ELF-1 (cell line): ENCODE results near the gene KLC1.
"Not testable (repeated sequence)": the region's sequence is repeated elsewhere in the genome, so short reads cannot be mapped to it uniquely, and the experiment has no call there.

Experiments used
- DNase-seq: peaks from one replicate; pipeline ENCODE4 v3.0.0-alpha.2; 2016; ENCODE audit warnings: low read depth, low spot score

KLC1 gene

DNA sequence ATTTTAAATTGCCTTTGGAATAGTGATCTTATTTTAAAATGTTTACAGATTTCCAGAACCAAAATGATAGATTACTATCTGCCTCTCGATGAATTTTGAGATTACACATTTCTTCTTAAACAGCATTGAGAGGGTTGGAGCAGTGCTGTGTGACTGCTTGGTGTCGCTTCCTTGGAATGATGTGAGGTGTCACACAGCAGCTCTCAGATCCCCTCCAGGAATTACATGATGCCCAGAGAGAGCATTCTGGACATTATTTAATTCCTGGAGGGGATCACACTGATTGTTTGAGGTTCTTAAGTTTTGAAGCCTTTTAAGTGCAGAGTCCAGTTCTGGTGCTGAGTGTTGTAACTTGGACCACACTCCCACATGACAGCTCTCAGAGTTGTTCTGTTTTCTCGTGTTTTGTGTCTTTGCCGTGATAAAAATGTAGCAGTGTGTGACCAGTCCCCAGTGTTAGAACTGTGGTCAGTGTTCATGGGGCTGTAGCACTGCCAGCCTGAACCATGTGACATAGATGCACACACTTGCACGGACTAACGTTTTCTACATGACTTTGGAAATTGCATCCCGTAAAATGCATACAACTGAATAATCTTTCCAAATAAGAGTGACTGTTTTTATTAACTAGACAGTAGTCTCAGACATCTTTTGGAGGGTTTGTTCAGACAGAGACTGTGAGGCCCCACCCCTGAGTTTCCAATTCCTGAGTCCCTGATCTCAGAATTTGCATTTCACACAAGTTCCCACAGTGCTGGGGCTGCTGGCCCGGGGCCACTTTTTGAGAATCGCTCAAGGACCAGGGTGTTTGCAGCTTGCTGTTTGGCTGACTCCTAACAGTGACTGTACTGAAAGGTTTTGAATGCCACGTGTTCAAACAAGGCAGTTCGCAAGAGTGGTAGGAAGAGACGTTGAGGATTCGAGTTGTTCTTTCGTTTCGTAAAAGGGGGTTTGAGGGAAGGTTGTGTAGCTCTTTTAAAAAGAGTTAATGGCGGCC lies 60.2 kb downstream of the KLC1 start:
- DNase-seq, result peak; percentile 57

DNA sequence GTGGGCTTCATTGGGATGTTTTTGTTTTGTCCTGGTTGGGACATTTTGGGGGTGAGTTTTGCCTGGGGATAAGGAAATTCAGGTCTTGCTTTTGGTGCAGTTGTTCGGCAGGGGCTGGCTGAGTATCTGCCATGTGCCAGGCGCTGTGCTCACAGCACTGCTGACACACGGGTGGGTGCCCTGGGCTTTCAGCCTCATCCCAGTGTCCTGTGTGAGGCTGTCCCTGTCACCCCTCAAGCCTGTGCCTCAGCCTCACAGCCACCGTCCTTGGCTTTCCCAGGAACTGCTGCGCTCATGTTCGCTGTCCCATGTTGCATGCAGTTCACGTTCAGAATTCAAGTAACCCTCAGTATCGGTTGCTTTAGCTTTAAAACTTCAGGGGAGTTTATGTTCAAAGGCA lies 61.3 kb downstream of the KLC1 start:
- DNase-seq, result no peak

DNA sequence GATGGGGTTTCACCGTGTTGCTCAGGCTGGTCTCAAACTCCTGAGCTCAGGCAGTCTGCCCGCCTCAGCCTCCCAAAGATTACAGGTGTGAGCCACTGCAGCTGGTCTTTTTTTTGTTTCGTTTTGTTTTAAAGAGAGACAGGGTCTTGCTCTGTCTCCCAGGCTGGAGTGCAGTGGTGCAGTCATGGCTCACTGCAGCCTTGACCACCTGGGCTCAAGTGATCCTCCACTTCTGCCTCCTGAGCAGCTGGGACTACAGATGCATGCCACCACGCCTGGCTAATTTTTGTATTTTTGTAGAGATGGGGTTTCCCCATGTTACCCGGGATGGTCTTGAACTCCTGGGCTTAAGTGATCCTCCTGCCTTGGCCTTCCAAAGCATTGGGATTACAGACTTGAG lies 62.6 kb downstream of the KLC1 start:
- not testable (repeated sequence) for DNase-seq

DNA sequence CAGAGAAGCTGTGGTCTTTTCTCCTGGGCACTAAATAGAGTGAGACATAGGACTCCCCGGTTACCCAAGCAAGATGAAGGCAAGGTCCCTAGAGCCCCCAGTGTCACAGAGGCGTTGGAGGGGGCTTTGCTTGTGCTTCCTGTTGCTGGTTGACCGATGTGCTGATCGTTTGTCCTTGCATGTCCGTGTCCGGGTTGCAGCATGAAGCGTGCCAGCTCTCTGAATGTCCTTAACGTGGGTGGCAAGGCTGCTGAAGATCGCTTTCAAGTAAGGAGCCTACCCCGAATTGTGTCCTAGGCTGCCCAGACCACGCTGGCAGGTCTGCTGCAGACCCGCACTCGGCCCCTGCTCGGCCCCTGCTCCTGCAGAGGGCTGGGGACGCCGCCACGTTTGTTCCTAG lies 63.1 kb downstream of the KLC1 start:
- DNase-seq, result no peak

DNA sequence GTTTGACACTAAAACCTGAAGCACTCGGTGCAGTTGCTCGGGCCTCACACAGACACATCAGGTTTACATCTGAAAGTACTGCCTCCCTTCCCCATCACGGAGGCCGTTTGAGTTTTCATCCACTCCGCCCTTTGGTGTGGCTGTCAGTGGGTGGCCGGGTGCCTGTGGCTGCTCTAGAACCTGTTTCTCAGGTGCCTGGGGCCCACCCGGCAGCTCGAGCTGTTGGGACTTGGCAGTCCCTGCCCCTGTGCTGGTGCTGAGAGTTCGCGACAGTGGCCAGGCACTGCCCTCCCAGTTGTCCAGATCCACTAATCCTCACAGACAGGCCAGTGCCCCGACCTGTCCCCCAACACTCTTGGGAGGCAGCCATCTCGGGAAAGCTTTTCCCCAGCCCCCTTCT lies 63.9 kb downstream of the KLC1 start:
- DNase-seq, result no peak

DNA sequence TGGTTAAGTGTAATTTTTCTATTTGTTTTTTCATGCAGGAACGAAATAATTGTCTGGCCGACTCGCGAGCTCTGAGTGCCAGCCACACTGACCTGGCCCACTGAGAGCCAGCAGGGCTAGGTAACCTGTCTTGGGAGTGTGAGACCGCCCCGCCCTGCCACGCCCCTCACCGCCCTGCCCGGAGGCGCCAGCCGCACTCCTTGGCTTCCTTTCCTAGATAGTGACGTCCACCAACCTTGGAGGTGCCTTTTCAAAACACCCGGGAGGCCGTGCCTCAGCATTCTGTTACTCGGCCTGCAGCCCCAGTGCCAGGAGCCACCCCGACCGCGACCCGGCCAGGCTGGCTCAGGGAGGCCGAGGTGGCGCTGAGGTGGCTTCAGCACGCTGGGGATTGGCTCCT lies 64.5 kb downstream of the KLC1 start:
- no peak for DNase-seq

DNA sequence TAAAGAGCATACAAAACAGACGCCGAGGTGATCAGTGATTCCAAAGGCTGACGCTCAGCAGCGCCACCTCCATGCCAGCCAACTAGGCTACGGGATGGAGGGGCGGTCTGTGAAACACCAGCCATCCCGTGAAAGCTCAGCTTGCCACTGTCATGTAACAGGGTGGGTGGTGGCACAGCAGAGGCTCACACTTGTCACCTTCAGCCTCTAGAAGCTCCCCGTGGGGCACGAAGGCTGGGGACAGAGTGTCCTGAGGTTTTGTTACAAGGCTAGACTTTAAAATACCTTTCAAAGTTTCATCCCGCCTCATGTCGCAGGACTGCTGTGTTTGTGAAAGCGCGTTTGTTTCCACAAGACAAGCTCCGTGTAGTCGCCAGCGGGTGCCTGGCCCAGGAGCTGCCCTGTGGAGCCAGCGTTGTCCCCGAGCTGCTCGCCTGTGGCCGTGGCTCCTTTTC lies 65.6 kb downstream of the KLC1 start:
- DNase-seq, result no peak

DNA sequence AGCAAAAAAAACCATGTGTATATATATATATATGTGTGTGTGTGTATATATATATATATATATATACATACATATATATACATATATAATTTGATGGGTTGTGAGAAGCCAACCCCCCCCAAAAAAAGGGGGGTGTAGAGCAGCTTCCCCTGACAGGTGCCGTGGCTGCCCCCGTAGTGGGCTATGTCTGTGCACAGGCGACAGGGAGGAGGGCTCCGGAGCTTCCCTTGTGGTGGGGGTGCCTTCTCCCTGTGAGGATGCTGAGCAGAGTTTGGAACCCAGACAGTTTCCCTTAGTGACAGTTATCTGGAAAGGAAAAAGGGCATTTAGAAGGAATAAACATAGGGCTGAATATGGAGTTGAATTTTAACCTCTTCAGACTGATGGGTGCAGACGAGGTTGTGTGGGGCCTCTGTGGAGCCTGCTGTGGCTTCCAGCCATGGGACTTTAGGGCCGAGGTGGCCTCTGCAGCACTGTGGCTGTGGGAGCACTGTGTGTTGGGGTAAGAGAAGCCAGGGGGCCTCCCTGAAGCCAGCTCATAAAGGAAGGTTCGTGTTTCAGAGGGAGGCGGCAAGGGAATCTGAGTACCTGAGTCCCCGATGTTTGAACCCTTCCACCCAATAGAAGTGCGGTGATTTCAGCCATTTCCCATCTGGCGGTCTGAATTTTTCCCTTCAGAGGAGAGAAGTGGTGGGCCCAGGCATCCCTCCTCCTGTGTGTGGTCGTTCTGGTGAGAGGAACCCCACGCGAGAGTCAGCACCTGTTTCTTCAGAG lies 66.5 kb downstream of the KLC1 start:
- no peak for DNase-seq

DNA sequence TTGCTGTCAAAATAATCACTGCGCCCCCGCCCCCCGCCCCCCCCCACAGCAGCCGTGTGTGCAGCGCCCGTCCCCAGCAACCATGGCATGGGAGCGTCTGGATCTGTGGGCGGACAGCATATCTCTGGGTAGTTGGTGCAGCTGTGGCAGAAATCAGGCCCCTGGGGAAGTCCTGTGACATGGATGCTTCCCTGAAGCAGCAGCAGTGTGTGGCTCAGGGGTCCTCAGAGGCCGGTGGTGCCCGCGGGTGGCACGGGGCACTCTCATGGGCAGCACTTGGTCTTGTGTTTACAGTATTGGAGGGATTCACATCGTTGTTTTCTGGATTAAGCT lies 67.0 kb downstream of the KLC1 start:
- no peak for DNase-seq

DNA sequence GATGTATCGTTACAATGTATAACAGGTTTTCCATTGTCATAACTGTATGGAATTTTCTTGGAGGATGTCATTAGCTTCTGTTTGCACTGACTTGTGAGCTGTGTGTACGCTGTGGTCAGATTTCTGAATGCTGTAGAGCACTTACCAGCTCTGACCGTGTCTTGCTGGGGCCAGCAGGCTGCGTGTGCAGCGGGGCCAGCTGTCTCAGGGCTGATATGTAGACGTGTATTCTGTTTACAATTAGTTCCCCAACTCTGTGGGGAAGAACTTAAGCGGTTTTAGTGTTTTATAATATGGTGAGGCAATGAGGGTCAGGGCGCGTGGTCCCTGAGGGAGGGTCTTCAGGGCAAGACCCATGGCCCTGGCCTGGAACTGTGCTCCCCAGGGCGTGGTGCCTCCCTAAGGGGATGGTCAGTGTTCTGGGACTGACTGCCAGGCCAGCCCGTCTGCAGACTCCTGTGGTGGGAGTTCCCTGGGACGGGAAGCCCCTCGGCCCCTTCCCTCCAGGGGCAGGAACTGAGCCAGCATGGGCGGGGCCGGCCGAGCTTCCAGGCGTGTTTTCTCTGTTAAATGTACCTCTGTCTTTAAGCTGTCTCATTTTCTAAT lies 67.6 kb downstream of the KLC1 start:
- DNase-seq, result peak; percentile 35

DNA sequence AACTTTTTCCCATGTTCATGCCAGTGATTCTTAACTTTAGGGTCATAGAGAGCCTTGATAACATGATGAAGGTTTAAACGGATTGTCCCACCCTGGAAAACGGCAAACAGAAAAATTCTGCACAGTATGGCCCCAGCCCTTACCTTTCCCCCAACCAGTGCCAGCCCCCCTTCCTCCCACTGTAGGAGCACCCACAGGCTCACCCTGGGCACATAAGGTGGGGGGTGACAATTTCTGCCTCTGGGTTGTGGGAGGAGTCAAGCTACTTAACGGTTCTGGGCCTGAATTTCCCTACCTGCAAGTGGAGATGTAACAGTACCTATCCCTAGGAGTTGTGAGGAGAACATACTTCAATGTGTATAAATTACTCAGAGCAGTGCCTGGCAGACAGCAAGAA lies 68.2 kb downstream of the KLC1 start:
- DNase-seq, result no peak

DNA sequence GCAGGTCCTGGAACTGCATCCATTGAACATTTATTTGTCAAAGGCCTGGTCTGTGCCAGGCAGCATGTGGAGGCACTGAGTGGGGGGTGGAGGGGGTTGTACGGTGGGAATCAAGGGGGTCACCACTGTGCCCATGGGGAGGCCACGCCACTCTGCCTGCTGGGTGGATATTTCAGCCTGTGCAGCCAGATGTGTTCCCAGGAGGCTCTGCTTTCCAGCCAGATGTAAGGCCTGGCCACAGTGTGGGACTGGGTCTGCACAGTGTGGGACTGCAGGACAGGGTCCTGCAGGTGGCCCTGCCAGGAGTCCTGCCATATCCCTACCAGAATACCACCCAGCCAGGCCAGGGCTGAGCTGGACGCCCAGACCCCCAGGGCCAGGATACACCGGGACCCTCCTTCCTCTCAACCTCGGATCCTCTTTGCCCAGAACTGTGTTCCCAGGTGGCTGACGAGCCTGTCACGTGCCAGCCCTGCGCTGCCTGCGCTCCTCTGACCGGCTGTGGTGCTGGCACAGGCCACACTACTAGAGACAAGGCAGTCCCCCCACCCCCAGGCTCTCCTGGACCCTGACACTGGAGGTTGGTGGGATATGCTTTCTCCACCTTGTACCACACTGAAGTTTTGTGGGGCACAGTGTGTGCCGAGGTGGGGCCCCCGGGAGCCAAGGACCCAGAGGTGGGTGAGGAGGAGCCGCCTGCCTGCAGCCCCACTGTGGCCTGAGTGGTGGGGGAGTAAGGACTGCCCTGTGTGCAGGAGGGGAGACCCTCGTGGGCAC lies 68.8 kb downstream of the KLC1 start:
- no peak for DNase-seq

DNA sequence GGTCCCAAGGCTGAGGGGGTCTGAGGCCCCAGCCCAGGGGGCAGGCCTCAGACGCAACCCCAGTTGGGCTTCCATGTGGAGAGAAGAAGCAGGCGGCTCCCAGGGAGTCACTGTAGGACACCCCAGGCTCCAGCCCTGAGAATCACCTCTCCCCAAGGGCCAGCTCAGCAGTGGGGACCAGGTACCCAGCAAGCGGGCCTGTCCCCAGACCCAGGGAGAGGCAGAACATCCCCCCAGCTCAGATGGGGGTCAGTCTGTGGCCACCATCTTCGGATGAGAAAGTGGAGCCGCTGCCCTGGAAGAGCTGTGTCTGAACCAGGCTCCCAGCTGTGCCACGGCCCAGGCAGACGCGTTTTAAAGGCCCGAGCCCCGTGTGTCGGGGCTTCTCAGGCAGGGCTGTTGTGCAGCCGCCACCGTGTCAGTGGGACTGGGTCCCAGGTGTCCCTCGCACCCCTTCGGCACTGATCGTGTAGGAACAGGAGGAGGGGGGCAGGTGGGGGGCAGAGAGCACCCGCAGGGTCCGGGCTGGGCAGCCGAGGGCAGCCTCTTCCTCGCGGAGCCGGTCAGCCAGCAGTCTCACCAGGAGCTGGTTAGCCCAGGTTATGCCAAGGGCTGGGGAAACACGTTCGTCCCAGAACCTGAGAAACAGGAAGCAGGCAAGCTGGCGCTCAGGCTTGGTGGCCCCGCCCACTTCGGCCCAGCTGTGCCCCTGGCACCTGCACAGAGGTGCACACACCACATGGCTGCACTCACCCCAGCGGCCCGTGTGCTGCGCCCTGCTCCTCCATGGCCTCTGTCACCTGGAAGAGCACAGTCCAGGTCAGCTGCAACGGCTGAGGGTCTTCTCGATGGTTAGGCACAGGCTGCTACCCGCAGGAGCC lies 69.6 kb downstream of the KLC1 start:
- no peak for DNase-seq

DNA sequence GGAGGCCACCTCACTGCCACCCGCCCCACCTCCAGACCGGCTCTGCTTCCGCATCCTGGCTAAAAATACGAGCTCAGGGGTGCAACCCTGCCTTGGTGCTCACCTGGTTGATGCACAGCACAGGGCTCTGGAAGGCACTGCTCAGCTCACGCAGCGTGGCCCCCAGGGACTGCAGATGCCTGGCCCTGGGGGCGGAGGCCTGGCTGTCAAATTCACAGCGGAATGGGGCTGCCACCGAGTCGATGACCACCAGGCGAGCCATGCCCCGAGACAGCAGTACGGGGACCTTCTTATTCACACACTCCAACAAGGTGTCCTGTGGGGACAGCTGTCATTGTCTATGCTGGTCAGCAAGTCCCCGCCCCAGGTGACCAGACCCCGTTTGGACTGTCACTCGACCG lies 70.2 kb downstream of the KLC1 start:
- no peak for DNase-seq

DNA sequence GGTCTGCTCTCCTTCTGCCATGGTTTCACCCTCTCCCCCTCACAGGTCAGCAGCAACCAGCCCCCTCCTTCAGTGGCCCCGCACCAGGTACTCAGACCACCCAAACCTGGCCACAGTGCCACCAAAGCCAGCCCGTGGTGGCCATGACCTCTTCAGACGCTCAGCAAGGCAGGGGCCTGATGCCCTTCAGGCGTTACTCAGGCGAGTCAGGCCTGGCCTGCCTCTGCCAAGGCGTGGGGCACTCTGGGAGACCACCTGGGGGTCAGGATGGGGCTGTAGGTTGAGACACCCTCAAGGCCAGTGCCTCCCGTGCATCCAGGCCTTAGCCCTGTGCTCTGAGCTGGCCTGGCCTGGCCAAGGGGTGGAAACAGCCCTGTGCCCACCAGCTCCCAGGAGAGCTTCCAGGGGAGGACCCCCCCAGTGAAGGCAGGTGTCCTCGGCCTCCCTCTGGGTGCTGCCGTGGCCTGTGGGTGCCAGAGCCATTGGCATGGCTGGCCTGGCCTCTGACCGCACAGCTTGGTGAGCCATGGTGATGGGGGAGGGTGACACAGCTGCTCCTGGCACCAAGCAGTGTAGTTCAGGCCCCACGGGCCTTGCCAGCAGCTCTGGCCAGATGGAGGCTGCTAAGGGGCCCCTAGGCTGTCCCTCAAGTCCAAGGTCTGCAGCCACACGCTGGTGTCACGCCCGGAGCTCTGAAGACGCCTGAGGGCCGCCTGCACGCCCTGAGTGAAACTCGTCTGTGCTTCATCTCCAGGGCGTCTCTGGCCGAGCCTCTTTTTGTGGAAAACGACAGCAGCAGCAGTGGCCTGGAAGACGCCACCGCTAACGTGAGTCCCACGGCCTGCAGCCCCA lies 71.1 kb downstream of the KLC1 start:
- DNase-seq, result no peak

DNA sequence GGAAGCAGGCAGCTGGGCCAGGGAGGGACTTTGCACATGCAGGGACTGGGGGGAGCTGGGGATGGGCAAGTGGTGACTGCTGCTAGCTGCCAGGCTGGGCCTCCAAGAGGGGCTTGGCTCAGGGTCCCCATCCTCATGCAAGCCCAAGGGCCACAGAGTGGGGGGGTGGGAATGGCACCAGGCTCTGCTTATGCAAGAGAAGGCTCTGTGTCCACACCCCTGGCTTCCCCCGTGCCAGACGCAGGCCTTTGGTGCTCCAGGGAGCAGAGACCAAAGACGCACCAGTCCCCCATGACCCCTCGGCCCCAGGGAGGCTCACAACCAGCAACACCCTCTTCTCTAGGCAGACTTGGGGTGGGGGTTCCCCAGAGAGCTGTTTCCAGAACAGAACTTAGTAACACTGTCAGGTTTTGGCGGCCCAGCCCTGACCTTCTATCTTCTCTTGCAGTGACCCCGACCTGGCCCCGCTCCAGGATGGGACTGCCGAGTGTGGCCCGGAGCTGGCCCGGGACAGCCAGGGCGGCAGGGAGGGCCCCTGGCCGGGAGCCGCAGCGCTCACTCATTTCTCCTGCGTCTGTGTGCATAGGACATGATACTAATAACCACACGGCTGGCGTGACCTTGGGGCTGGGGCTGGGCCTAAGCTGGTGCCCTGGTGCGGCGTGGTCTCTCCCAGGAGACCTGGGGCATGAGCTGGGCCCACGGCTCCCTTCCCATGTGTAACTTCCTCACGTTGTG lies 71.9 kb downstream of the KLC1 start:
- DNase-seq, result no peak

DNA sequence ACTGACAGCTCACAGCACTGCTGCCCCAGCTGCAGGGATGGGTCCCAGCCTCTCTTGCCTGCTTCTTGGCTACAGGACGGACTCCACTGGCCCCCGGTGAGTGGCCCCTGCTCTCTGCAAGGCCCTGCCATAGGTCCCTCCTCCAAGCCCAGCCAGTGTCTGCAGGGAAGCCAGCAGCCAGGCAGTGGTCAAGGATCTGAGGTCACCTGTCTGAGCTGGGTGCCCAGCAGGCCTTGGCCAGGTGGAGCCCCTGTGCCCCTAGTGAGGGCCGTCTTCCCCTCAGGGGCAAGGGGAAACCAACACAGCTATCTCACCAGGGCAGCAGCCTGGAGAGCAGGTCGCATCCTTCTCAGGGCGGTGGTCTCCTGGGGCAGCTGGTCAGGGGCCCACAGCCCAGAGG lies 73.1 kb downstream of the KLC1 start:
- no peak for DNase-seq

DNA sequence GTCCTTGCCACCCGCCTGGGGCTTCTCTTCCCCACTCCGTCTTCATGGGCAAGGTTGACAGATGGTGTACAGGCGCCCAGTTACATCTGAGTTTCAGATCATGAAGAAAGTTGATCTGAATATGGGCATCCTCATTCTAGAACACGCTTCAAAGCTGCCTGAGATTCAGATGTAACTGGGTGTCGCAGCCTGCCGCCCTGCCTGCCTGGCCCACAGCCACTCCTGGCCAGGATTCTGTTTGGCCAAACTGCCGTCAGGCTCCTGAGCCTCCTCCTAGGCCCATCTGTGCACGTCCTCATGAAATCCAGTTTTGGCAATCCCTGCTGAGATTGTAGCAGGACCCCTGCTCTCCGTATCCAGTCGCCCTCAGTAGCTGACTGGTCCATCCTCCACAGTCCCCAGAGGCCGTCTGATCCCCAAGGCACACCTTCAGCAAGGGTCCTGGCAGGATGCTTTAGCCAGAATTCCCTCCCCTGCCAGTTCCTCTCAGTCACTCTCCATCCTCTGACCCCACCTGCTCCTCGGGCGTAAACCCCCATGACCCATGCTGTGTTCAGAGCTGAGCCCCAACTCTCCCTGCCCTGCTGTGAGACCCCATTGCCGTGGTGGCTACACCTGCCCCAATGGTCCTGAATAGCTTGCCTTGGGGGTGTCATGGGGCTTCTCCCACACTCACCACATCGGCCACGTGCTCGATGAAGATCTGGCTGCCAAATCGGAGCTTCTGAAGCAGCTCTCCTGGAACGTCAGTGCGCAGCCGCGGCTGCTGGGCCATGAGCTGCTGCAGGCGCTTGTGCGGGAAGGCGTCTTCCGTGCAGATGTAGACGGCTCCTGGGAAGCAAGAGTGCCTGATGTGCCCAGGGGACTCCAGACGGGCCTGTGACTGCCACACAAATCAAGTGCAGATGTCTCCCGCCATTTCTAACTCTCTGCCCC lies 73.8 kb downstream of the KLC1 start:
- DNase-seq, result no peak
